ENCODE measurements around the gene GRIK3.

The GRIK3 gene

GRCh38 chr1:36846357-36846756, 188.0 kb downstream of the GRIK3 start:
- no peak for DNase-seq

GRCh38 chr1:36845802-36846201, 188.5 kb downstream of the GRIK3 start:
- DNase-seq, result no peak

- no peak for DNase-seq
Observed at GRCh38 chr1:36844917-36845316, 189.4 kb downstream of the GRIK3 start.

- DNase-seq, result no peak
Observed at GRCh38 chr1:36843906-36844610, 190.3 kb downstream of the GRIK3 start.

- DNase-seq, result no peak
Observed at GRCh38 chr1:36843027-36843426, 191.3 kb downstream of the GRIK3 start.

- no peak for DNase-seq
Observed at GRCh38 chr1:36842448-36842847, 191.9 kb downstream of the GRIK3 start.

- DNase-seq, result no peak
Observed at GRCh38 chr1:36839485-36839884, 194.8 kb downstream of the GRIK3 start.

- no peak for DNase-seq
Observed at GRCh38 chr1:36838888-36839287, 195.4 kb downstream of the GRIK3 start.

GRCh38 chr1:36836916-36837315, 197.4 kb downstream of the GRIK3 start:
- no peak for DNase-seq

- no peak for DNase-seq
Observed at GRCh38 chr1:36836196-36836883, 198.0 kb downstream of the GRIK3 start.

- no peak for DNase-seq
Observed at GRCh38 chr1:36835696-36836095, 198.6 kb downstream of the GRIK3 start.

GRCh38 chr1:36835017-36835695, 199.2 kb downstream of the GRIK3 start:
- DNase-seq, result no peak

GRCh38 chr1:36834586-36834985, 199.7 kb downstream of the GRIK3 start:
- no peak for DNase-seq

GRCh38 chr1:36831186-36831810, 203.0 kb downstream of the GRIK3 start:
- peak; percentile 38 for DNase-seq

GRCh38 chr1:36829961-36830360, 204.4 kb downstream of the GRIK3 start:
- DNase-seq, result no peak

- no peak for DNase-seq
Observed at GRCh38 chr1:36829066-36829465, 205.2 kb downstream of the GRIK3 start.

- DNase-seq, result no peak
Observed at GRCh38 chr1:36825226-36825625, 209.1 kb downstream of the GRIK3 start.

GRCh38 chr1:36824390-36824861, 209.9 kb downstream of the GRIK3 start:
- no peak for DNase-seq

- DNase-seq, result no peak
Observed at GRCh38 chr1:36822648-36823047, 211.7 kb downstream of the GRIK3 start.

GRCh38 chr1:36821386-36821785, 212.9 kb downstream of the GRIK3 start:
- DNase-seq, result no peak

GRCh38 chr1:36818771-36819170, 215.5 kb downstream of the GRIK3 start:
- DNase-seq, result no peak

GRCh38 chr1:36816348-36816747, 218.0 kb downstream of the GRIK3 start:
- DNase-seq, result no peak

- DNase-seq, result no peak
Observed at GRCh38 chr1:36814774-36815173, 219.5 kb downstream of the GRIK3 start.
